ENCODE results near the gene TSFM.

TSFM gene

GRCh38 chr12:57781801-57782200, 786 bp upstream of the TSFM start:
- no peak for DNase-seq

GRCh38 chr12:57782243-57782607, 362 bp upstream of the TSFM start:
- no peak for DNase-seq

GRCh38 chr12:57783466-57783801, 847 bp downstream of the TSFM start:
- no peak for DNase-seq

GRCh38 chr12:57783861-57784260, 1.3 kb downstream of the TSFM start:
- no peak for DNase-seq

DNA sequence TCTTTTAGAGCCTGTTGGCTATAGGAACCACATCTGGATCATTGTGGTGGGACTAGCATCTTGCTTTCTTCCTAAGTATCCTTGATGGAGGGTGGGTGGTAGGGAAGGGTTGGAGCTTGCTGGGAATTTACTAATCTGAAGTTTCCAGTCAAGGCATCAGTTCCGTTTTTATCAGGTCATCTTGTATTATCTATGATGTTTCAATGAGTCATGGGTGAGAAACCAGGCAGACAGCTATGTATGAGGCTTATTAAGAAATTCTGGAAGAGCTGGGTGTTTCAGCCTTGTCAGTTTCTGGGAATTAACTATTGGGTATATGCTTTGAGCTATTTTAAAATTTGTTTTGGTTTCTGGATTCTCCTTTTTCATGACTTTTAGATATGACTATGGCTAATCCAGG, 11.3 kb downstream of the TSFM start:
- DNase-seq = no peak

DNA sequence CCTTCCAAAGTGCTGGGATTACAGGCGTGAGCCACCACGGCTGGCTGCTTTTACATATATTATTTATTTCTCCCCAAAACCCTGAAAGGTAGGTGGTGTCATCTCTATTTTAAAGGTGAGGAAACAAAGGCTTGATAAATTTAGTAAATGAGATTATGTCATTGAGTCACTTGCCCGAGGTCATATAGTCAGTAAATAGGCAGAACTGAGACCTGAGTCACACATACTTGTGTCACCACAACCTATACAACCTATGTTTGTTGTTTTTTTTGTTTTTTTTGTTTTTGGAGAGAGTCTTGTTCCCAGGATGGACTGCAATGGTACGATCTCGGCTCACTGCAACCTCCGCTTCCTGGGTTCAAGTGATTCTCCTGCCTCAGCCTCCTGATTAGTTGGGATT, 12.8 kb downstream of the TSFM start:
- no peak for DNase-seq

DNA sequence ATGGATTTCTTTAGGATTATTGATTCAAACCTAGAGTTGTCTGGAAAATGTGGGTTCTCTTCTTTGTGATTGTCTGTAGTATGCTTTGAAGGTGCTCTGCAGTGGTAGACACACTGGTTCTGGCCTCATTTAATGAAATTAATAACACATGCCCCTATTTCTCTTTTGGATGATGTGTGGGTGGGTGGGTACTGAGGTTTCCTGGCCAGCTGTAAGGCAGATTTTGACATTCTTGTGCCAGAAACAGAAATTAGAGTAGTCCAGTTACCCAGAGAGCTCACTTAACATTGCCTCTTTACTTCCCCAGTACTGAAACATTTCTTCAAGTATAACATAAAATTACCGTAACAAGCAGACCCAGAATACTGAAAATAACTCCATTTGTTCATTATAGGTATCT, 14.4 kb downstream of the TSFM start:
- no peak for DNase-seq

DNA sequence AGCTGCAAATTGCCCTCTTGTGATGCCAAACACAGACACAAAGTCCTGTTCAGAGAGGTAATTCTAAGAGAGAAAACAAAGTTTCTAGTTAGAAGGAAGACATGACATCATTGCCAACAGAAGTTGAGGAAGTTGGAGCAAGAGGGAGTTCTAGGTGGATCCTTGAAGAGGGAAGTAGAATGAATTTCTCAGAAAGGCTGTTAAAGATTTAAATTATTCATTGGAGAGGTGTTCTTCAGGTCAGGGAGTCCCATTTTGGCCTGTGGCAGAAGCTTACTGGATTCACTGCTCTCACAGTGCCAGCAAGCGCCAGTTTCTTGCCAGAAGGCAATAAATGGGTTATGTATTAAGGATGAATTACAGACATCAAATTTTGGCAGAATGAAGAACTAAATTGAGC, 15.3 kb downstream of the TSFM start:
- no peak for DNase-seq

DNA sequence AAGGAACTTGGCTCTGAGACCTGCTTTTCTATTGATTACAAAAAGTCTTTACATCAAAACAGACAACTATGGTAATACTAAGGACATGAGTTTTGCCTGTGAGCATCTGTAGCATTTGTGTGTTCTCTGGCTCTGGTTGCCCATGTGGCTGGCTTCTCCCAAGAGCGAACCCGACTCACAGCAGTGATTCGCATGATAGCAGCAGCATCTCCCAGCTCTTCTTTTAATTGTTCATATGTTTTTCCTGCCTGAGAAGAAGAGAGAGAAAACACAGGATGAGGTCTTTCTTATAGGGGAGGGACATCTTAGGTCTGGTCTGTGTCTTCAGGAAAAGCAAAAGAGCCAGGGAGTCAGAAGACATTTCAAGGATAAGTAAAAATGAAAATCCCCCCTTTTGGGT, 18.4 kb downstream of the TSFM start:
- DNase-seq = no peak

GRCh38 chr12:57802607-57803006, 20.0 kb downstream of the TSFM start:
- DNase-seq = no peak

DNA sequence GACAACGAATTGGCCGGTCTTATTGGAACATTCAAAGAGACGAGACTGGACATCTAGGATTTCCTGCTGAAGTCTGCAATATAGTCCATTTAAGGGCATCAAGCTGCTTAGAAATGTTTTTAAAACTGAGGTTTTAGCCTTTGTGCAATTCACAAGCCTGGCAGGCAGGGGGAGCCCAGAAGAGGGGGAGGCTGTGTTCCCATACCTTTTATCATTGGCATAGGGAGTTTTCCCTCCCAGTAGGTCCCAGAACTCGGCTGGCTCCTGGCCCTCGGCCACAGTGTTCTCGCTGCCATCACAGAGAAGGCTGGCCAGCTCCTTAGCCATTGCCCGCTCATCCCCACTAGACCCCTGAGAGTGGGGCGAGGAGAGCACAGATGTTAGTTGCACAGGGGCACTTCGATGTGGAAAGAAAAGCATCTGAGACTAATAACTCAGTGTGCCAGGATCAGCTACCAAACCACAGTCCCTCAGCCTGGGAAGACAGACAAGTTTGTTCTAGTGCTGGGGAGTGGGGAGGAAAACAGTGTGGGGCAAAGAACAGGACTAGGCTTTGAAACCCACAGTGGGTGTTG, 20.8 kb downstream of the TSFM start:
- no peak for DNase-seq

DNA sequence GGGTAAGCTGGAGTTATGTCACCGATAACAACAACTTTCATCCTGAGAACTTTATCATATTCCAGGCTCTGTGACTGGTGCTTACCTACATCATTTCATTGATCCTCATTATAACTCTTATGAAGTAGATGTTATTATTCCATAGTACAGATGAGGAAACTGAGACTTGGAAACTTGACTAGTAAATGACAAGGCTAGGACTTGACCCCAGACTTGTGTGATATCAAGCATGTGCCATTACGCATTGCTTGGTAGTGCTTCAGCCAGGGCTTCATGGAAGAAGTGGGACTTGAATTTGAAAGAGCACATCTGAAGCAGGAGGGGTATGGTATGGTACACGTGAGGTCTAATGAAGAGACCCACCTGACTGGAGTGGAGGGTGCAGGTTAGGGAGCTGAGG, 24.1 kb downstream of the TSFM start:
- no peak for DNase-seq

- no peak for DNase-seq
These were observed 24.7 kb downstream of the TSFM start for GRCh38 chr12:57807285-57807684.

- DNase-seq = no peak
These were observed 25.8 kb downstream of the TSFM start for GRCh38 chr12:57808351-57808750.

- DNase-seq = no peak
These were observed 26.8 kb downstream of the TSFM start for GRCh38 chr12:57809425-57809824.

DNA sequence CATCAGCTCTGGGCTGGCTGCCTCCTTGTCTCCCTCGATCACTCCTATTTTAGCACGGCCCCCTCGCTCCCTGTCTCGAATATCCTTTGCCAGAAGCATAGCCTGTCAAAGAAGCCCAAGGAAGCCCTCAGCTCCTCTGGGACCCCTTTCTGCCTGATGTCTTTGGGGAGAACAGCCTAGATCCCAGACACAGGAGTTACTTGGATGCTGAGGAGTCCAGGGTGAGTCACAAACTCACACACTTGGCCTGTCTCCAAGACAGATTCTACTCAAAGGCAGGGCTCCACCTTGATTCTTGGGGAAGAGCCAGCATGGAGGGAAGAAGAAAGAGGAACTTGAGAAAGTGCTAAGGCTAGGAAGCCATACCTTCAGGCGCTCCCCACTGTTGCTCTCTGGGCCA, 27.9 kb downstream of the TSFM start:
- no peak for DNase-seq

- no peak for DNase-seq
These were observed 28.6 kb downstream of the TSFM start for GRCh38 chr12:57811028-57811755.

DNA sequence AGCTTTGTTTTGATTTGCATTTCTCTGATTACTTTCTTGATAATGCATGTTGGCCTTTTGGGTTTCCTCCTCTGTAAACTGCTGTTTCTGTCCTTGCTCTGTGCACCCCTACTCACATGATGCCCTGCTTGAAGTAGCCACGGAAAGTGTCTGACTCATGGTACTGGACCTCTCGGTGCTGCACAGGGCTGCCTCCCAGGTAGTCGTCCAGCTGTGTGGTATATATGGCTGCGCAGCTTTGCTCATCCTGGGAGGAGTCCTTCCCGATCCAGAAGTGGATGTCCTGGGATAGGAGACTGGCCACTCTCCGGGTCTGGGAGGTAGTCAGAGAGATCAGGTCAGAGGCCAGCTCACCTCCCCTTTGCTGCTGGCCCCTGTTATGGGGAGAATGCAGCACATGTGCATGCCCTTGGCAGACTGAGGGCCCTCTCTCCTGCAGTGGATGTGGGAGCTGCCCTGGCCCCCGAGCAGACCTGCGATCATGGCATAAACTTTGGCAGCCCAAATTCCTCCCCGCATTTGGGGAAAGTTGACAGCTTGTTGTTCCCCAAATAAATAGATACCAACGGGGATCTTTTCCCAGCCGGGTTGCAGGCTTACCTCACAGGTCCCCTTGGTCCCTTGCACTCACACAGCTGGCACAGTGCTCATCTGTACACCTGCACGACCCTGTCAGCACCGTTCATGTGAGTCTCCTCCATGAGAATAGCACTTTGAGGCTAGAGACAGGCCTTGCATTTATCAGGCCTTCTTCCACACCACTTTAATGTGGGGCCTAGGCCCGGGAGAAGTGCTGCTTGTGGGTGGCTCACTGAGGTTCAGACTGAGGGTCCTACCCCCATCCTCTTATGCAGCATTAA, 30.8 kb downstream of the TSFM start:
- DNase-seq = no peak

- no peak for DNase-seq
These were observed 31.6 kb downstream of the TSFM start for GRCh38 chr12:57813971-57814772.

DNA sequence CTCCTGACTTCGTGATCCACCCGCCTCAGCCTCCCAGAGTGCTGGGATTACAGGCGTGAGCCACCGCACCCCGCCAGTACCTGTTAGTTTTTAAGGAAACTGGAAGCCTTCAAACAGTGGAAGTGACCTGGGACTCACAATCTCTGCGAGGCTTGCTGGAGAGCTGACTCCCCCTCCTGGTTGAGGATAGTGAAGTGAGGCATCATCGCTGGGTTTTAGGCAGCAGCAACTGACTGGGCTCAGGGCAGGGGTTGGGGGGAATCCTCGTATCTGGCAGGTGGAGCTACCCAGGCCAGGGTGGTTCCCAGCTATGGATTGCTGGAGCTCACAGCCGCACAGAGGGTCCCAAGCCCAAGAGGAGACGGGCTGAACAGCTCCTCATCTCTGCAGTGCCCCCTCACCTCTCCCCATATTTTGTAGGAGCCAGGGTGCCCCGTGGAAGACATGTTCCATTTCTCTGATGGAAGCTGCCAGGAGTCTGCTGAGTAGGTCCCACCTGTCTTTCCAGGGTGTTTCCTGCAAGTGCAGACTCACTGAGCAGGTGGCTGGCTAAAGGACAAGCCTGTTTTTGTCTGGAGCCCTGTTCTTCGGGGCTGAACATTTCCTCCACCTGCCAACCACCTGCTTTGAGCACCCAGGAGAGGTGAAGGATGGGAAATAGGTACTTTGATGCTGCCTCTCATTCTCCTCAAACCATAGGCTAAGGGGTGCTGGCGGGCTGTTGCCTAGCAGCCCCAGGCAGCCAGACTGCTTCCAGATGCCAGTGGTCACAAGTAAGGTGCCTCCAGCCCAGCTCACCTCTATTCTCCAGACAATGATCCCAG, 32.8 kb downstream of the TSFM start:
- no peak for DNase-seq

- no peak for DNase-seq
These were observed 33.6 kb downstream of the TSFM start for GRCh38 chr12:57816001-57816854.

GRCh38 chr12:57816855-57817151, 34.2 kb downstream of the TSFM start:
- DNase-seq = no peak

Data from retina (tissue), 1 donor.